ENCODE results near the gene LGALS7. TPM values are rescaled to one million over a fixed set of nuclear protein-coding genes. Genes with fewer than 3 reads are reported as not detected.
A peak's percentile ranks its signal among the peaks of the same experiment; 100 is the strongest.

LGALS7 gene
- total RNA-seq, 4 donors from 2014 or later: not detected

- 25 to 58% methylated on average over 2 to 4 of the region's 18 CpGs for WGBS, 2 donors
- peaks cover 17 to 33% of the 10 kb centered on the region in 2 donors for H3K4me1 ChIP-seq
- H3K9me3 ChIP-seq: no peaks in the 10 kb centered on the region
- TF ChIP-seq POLR2A (IDR thresholded peaks at IDR 0.05) (no peak), CTCF (IDR thresholded peaks at IDR 0.05) (no peak)
- DNase-seq: no peak
- intact Hi-C loops (cut with DNase I): no loop called here
- H3K27ac ChIP-seq: peak overlapping the region; percentile 8 to 65 (median 51)
- H3K27me3 ChIP-seq: no peaks in the 10 kb centered on the region
- no peak overlapping the region for H3K4me3 ChIP-seq (replicated peaks in 1 of 3)
- H3K36me3 ChIP-seq: peaks cover 8 to 11% of the 10 kb centered on the region in 2 donors
These were observed 38.0 kb downstream of the LGALS7 start for GRCh38 chr19:38735257-38735686.

GRCh38 chr19:38734426-38735256 is 38.7 kb downstream of the LGALS7 start:
- Histone ChIP-seq H3K4me3 (replicated peaks in 1 of 3) (no peak overlapping the region), H3K36me3 (peaks cover 10 to 12% of the 10 kb centered on the region in 2 donors), H3K4me1 (peaks cover 17 to 33% of the 10 kb centered on the region in 2 donors), H3K27me3 (no peaks in the 10 kb centered on the region), H3K9me3 (no peaks in the 10 kb centered on the region), H3K27ac (peak overlapping the region; percentile 8 to 65 (median 51))
- intact Hi-C loops (cut with DNase I): loop anchor here (5.0 kb wide), 1 partner anchor 87 kb away; the partner anchor contains the start of gene ACTN4
- TF ChIP-seq POLR2A (IDR thresholded peaks at IDR 0.05) (no peak), CTCF (IDR thresholded peaks at IDR 0.05) (no peak)
- DNase-seq: no peak
- 38 to 62% methylated on average over 2 to 5 of the region's 13 CpGs for WGBS, 2 donors

- Histone ChIP-seq H3K27ac (peak overlapping the region; percentile 8 to 65 (median 30)), H3K4me1 (peaks cover 17 to 33% of the 10 kb centered on the region in 2 donors), H3K4me3 (replicated peaks in 1 of 3) (no peak overlapping the region), H3K27me3 (no peaks in the 10 kb centered on the region), H3K9me3 (no peaks in the 10 kb centered on the region), H3K36me3 (peaks cover 10 to 12% of the 10 kb centered on the region in 2 donors)
- TF ChIP-seq CTCF (IDR thresholded peaks at IDR 0.05) (no peak), POLR2A (IDR thresholded peaks at IDR 0.05) (no peak)
- no peak for DNase-seq
- WGBS, 2 donors: 64 to 67% methylated on average over 4 of the region's 4 CpGs
- intact Hi-C loops (cut with DNase I): loop anchor here (5.0 kb wide), 1 partner anchor 87 kb away; the partner anchor contains the start of gene ACTN4
These were observed 39.2 kb downstream of the LGALS7 start for GRCh38 chr19:38734176-38734425.

GRCh38 chr19:38733493-38734175 is 39.7 kb downstream of the LGALS7 start:
- Histone ChIP-seq H3K36me3 (peaks cover 11 to 13% of the 10 kb centered on the region in 2 donors), H3K27ac (peak overlapping the region; percentile 30 to 65 (median 35)), H3K9me3 (no peaks in the 10 kb centered on the region), H3K4me1 (peaks cover 17 to 33% of the 10 kb centered on the region in 2 donors), H3K4me3 (replicated peaks in 1 of 3) (no peak overlapping the region), H3K27me3 (no peaks in the 10 kb centered on the region)
- intact Hi-C loops (cut with DNase I): loop anchor here (5.0 kb wide), 1 partner anchor 86 kb away; the partner anchor contains the start of gene ACTN4
- 84 to 87% methylated on average over 6 of the region's 6 CpGs for WGBS, 2 donors
- TF ChIP-seq CTCF (IDR thresholded peaks at IDR 0.05) (no peak), POLR2A (IDR thresholded peaks at IDR 0.05) (no peak)
- DNase-seq: no peak

GRCh38 chr19:38733241-38733492 is 40.1 kb downstream of the LGALS7 start:
- DNase-seq: no peak
- Histone ChIP-seq H3K27me3 (no peaks in the 10 kb centered on the region), H3K4me1 (peaks cover 17 to 33% of the 10 kb centered on the region in 2 donors), H3K9me3 (no peaks in the 10 kb centered on the region), H3K36me3 (peaks cover 16 to 18% of the 10 kb centered on the region in 2 donors), H3K4me3 (replicated peaks in 1 of 3) (no peak overlapping the region), H3K27ac (peak overlapping the region in 2 of 3 donors; percentile 35 to 65)
- intact Hi-C loops (cut with DNase I): loop anchor here (5.0 kb wide), 1 partner anchor 86 kb away; the partner anchor contains the start of gene ACTN4
- 92 to 100% methylated on average over 1 of the region's 1 CpG for WGBS, 2 donors
- TF ChIP-seq POLR2A (IDR thresholded peaks at IDR 0.05) (no peak), CTCF (IDR thresholded peaks at IDR 0.05) (no peak)
